Trophoblast cell (in vitro differentiated cells and primary cell): ENCODE data around the gene VTI1A.

Source experiments
- DNase-seq, 2 donors: peaks; one replicate each; pipeline ENCODE4 v3.0.0-alpha.2; 2016
- H2AFZ ChIP-seq: 2 replicates; pipeline ENCODE4 v1.6.1; 2013; ENCODE audit warnings: low read length, moderate library complexity, mild to moderate bottlenecking; ENCODE audit not compliant: insufficient read depth, poor library complexity
- H2AK5ac ChIP-seq: 2 replicates; pipeline ENCODE4 v1.6.1; 2013; ENCODE audit warnings: mild to moderate bottlenecking, low read length
- H2BK120ac ChIP-seq: 2 replicates; pipeline ENCODE4 v1.6.1; 2013; ENCODE audit warnings: low read length, mild to moderate bottlenecking, moderate library complexity; ENCODE audit not compliant: insufficient read depth, poor library complexity
- H2BK12ac ChIP-seq: 2 replicates; pipeline ENCODE4 v1.6.1; 2013; ENCODE audit warnings: mild to moderate bottlenecking, low read length, moderate library complexity
- H2BK5ac ChIP-seq: 2 replicates; pipeline ENCODE4 v1.6.1; 2013; ENCODE audit warnings: low read length, low read depth, moderate library complexity, mild to moderate bottlenecking; ENCODE audit not compliant: poor library complexity
- H3K14ac ChIP-seq: 2 replicates; pipeline ENCODE4 v1.6.1; 2013; ENCODE audit warnings: mild to moderate bottlenecking, low read length
- H3K18ac ChIP-seq: 2 replicates; pipeline ENCODE4 v1.6.1; 2013; ENCODE audit warnings: mild to moderate bottlenecking, low read length
- H3K23ac ChIP-seq: 2 replicates; pipeline ENCODE4 v1.6.1; 2013; ENCODE audit warnings: low read length
- H3K27ac ChIP-seq: 2 replicates; pipeline ENCODE4 v1.5.1; 2013; ENCODE audit warnings: low read depth, mild to moderate bottlenecking, inconsistent platforms, low read length, moderate library complexity
- H3K27me3 ChIP-seq: 2 replicates; pipeline ENCODE4 v1.6.1; 2013; ENCODE audit warnings: inconsistent platforms, mild to moderate bottlenecking, low read length, moderate library complexity; ENCODE audit not compliant: insufficient read depth
- H3K36me3 ChIP-seq, 2 experiments: 1 replicate in 1 of 2; 2 replicates in 1 of 2; pipeline ENCODE4 v1.6.1; 2013; ENCODE audit warnings: low read length in 2 of 2, mild to moderate bottlenecking in 2 of 2, moderate library complexity in 1 of 2; ENCODE audit not compliant: insufficient read depth in 2 of 2, control insufficient read depth in 1 of 2
- H3K4ac ChIP-seq: 2 replicates; pipeline ENCODE4 v1.6.1; 2013; ENCODE audit warnings: low read depth, mild to moderate bottlenecking, low read length, moderate library complexity
- H3K4me1 ChIP-seq, 2 experiments: 1 replicate in 1 of 2; 2 replicates in 1 of 2; pipeline ENCODE4 v1.6.1; 2013; ENCODE audit warnings: low read length in 2 of 2, mild to moderate bottlenecking in 2 of 2, moderate library complexity in 1 of 2; ENCODE audit not compliant: insufficient read depth in 2 of 2, control insufficient read depth in 1 of 2
- H3K4me2 ChIP-seq: 2 replicates; pipeline ENCODE4 v1.6.1; 2013; ENCODE audit warnings: inconsistent platforms, mild to moderate bottlenecking, low read length, moderate library complexity
- H3K4me3 ChIP-seq: 2 replicates; pipeline ENCODE4 v1.5.1; 2013; ENCODE audit warnings: mild to moderate bottlenecking, low read depth, low read length, inconsistent platforms
- H3K79me1 ChIP-seq: one replicate; pipeline ENCODE4 v1.6.1; 2013; ENCODE audit warnings: low read length
- H3K79me2 ChIP-seq: 2 replicates; pipeline ENCODE4 v1.6.1; 2013; ENCODE audit warnings: low read length, mild to moderate bottlenecking; ENCODE audit not compliant: control insufficient read depth, insufficient read depth, poor library complexity
- H3K9ac ChIP-seq: 2 replicates; pipeline ENCODE4 v1.6.1; 2013; ENCODE audit warnings: mild to moderate bottlenecking, low read length
- H3K9me3 ChIP-seq: 2 replicates; pipeline ENCODE4 v1.6.1; 2013; ENCODE audit warnings: low read depth, mild to moderate bottlenecking, control low read depth, inconsistent platforms, low read length; ENCODE audit not compliant: insufficient read depth
- H4K12ac ChIP-seq: 2 replicates; pipeline ENCODE4 v1.6.1; 2013; ENCODE audit warnings: low read depth, mild to moderate bottlenecking, low read length, moderate library complexity
- H4K8ac ChIP-seq: 2 replicates; pipeline ENCODE4 v1.6.1; 2013; ENCODE audit warnings: low read depth, mild to moderate bottlenecking, low read length, moderate library complexity
- H4K91ac ChIP-seq: one replicate; pipeline ENCODE4 v1.6.1; 2013; ENCODE audit warnings: low read depth, mild to moderate bottlenecking, low read length, moderate library complexity
- WGBS: extraction: QIAGEN DNeasy Blood & Tissue Kit; methylation state at CpG from one replicate; pipeline ENCODE4 v1.1.7; 2013; ENCODE audit warnings: missing lambda C conversion rate; ENCODE audit not compliant: insufficient read length, insufficient coverage; ENCODE audit errors: extremely low coverage; 5-methylcytosine and 5-hydroxymethylcytosine counted together

VTI1A gene

DNA sequence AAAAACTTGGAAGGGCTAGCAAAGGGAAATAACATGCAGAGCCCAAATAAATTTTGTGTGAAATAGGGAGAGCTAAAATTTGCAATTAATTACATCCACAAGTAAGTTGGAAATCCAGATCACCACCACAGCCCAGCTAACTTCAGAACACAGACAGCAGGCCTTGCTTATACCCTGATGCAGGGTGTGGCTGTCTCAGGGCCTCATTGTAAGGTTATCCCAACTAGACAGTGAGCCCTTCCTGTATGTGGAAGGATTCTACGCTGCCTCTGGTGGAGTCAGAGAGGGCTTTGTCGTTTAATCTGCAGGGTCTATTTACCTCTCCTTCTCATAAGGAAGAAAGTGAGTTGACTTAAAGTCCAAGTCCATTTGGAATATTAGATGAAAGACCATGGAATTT lies 322.1 kb downstream of the VTI1A start:
- Histone ChIP-seq H3K4ac (no peak overlapping the region), H3K4me1 (peaks cover 17 to 24% of the 10 kb centered on the region in 2 experiments), H3K79me1 (peaks cover 20% of the 10 kb centered on the region), H3K79me2 (peaks cover 1% of the 10 kb centered on the region), H3K14ac (peak overlapping the region; percentile 7), H3K4me2 (no peak overlapping the region), H2AK5ac (peak overlapping the region; percentile 11), H2BK5ac (peak overlapping the region; percentile 58), H2AFZ (no peak overlapping the region), H2BK12ac (no peak overlapping the region), H3K27me3 (no peaks in the 10 kb centered on the region), H3K9ac (no peak overlapping the region), H3K4me3 (no peak overlapping the region), H3K27ac (peak overlapping the region; percentile 45), H3K18ac (no peak overlapping the region), H4K12ac (no peak overlapping the region), H4K8ac (no peak overlapping the region), H3K9me3 (no peaks in the 10 kb centered on the region), H3K23ac (no peak overlapping the region), H2BK120ac (peak overlapping the region; percentile 35), H3K36me3 (peaks cover 0 to 2% of the 10 kb centered on the region in 2 experiments), H4K91ac (peak overlapping the region; percentile 67)
- WGBS, result no CpG with 5 or more reads among the region's 2 CpGs
- DNase-seq, result peak in 1 of 2 donors; percentile 49

DNA sequence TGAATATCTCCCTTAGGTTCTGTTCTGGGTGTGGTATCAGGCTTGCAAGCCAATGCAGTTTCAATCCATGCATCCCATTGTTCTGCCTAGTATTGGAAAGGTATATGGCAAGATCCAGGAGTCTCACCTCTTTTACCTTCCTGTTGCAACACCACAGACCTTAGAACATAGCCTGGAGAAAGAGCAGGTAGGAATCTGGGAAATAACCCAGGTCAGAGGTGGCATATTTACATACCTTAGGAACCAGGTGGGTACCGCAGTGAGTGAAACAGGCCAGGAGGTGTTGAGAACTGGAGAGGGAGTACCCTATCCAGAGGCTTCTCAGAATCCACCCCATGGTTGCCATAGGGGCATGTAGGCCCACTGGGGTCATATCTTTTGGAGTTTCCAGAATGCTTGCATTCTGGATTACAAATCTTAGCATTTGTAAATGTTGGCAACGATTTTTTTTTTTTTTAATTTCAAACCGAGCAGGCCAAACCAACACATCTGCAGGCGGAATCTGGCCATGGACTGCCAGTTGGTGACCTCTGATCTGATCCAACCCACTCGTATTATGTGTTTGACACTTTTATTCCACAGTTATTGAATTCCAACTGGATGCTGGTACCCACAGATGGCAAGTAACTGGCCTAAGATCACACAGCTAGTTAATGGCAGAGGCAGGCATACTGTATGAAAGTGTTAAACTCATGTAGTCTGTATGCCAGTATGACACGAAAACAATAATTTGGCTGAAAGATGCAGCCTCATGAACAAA lies 322.8 kb downstream of the VTI1A start:
- no peak overlapping the region for H4K12ac ChIP-seq
- H3K18ac ChIP-seq, result no peak overlapping the region
- H2BK5ac ChIP-seq, result peak overlapping the region; percentile 58
- no peak overlapping the region for H3K4me3 ChIP-seq
- no peak overlapping the region for H2AFZ ChIP-seq
- no peak overlapping the region for H3K9ac ChIP-seq
- no peak overlapping the region for H4K8ac ChIP-seq
- peaks cover 1% of the 10 kb centered on the region for H3K79me2 ChIP-seq
- peaks cover 21% of the 10 kb centered on the region for H3K79me1 ChIP-seq
- H2AK5ac ChIP-seq, result no peak overlapping the region
- no peaks in the 10 kb centered on the region for H3K27me3 ChIP-seq
- peaks cover 17 to 25% of the 10 kb centered on the region in 2 experiments for H3K4me1 ChIP-seq
- H3K4me2 ChIP-seq, result no peak overlapping the region
- no peaks in the 10 kb centered on the region for H3K9me3 ChIP-seq
- no peak overlapping the region for H4K91ac ChIP-seq
- peaks cover 0 to 2% of the 10 kb centered on the region in 2 experiments for H3K36me3 ChIP-seq
- no CpG with 5 or more reads among the region's 6 CpGs for WGBS
- DNase-seq, result peak; percentile 77 to 89
- H3K23ac ChIP-seq, result no peak overlapping the region
- peak overlapping the region; percentile 45 for H3K27ac ChIP-seq
- H2BK12ac ChIP-seq, result peak overlapping the region; percentile 21
- H3K4ac ChIP-seq, result no peak overlapping the region
- H2BK120ac ChIP-seq, result peak overlapping the region; percentile 35
- peak overlapping the region; percentile 7 for H3K14ac ChIP-seq

DNA sequence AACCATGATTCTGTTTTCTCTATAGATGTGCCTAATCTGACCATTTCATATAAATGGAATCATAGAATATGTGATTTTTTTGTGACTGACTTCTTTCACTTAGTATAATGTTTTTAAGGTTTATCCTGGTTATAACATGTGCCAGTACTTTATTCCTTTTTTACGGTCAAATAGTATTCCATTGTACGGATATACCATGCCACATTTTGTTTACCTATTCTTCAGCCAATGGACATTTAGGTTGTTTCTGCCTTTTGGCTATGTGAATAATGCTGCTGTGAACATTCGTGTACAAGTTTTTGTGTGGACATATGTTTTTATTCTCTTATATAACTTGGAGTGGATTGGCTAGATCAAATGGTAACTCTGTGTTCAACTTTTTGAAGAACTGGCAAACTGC lies 324.7 kb downstream of the VTI1A start:
- H3K9ac ChIP-seq, result no peak overlapping the region
- H3K79me1 ChIP-seq, result peaks cover 26% of the 10 kb centered on the region
- no peak overlapping the region for H4K8ac ChIP-seq
- no peak overlapping the region for H3K4me3 ChIP-seq
- no peaks in the 10 kb centered on the region for H3K9me3 ChIP-seq
- H3K36me3 ChIP-seq, result peaks cover 0 to 2% of the 10 kb centered on the region in 2 experiments
- no peak overlapping the region for H3K4ac ChIP-seq
- DNase-seq, result no peak
- no peak overlapping the region for H2AK5ac ChIP-seq
- peaks cover 1% of the 10 kb centered on the region for H3K79me2 ChIP-seq
- H2BK5ac ChIP-seq, result no peak overlapping the region
- no peak overlapping the region for H4K91ac ChIP-seq
- H3K27me3 ChIP-seq, result no peaks in the 10 kb centered on the region
- H3K23ac ChIP-seq, result no peak overlapping the region
- no peak overlapping the region for H2AFZ ChIP-seq
- WGBS, result no CpG with 5 or more reads among the region's 3 CpGs
- no peak overlapping the region for H2BK12ac ChIP-seq
- H3K27ac ChIP-seq, result no peak overlapping the region
- no peak overlapping the region for H4K12ac ChIP-seq
- peaks cover 24 to 31% of the 10 kb centered on the region in 2 experiments for H3K4me1 ChIP-seq
- H3K4me2 ChIP-seq, result no peak overlapping the region
- no peak overlapping the region for H3K18ac ChIP-seq
- no peak overlapping the region for H2BK120ac ChIP-seq
- no peak overlapping the region for H3K14ac ChIP-seq

DNA sequence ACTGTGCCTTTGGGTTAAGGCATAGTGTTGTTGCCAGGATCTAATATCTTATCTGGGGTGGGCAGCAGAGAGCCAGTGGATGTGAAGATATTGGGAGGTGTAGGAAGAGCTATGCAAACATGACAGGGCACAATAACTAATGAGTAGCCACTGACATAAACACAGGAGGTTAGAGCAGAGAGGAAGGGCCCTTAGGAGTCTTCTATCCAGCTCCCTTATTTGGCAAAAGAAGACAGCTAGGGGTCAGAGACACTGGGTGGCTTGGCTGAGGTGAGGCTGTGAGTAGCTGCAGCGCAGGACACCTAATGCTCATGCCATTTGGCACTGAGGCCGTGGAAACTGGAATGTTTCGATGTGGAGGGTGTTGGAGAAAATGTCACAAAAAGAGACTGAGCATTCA lies 326.8 kb downstream of the VTI1A start:
- no CpG with 5 or more reads among the region's 3 CpGs for WGBS
- Histone ChIP-seq H3K4me1 (peaks cover 19 to 29% of the 10 kb centered on the region in 2 experiments), H3K14ac (peak overlapping the region; percentile 14)

More for the DNA sequence above, 326.8 kb downstream of the VTI1A start:
- Histone ChIP-seq H4K8ac (no peak overlapping the region), H3K4me3 (no peak overlapping the region), H3K79me1 (peaks cover 20% of the 10 kb centered on the region), H3K4me2 (no peak overlapping the region), H3K36me3 (peaks cover 0 to 2% of the 10 kb centered on the region in 2 experiments), H2BK120ac (no peak overlapping the region), H2BK12ac (peak overlapping the region; percentile 42), H2AFZ (no peak overlapping the region), H3K4ac (no peak overlapping the region), H4K91ac (peak overlapping the region; percentile 45), H3K27ac (no peak overlapping the region), H3K79me2 (peaks cover 2% of the 10 kb centered on the region), H3K18ac (peak overlapping the region; percentile 19), H2AK5ac (peak overlapping the region; percentile 44), H3K23ac (no peak overlapping the region), H4K12ac (no peak overlapping the region), H2BK5ac (no peak overlapping the region), H3K9ac (no peak overlapping the region), H3K9me3 (no peaks in the 10 kb centered on the region), H3K27me3 (no peaks in the 10 kb centered on the region)
- peak in 1 of 2 donors; percentile 9 for DNase-seq
